Tibial nerve (tissue), 3 donors: ENCODE data around the gene JARID2.

Experiments used
- CTCF ChIP-seq, 5 experiments: fragments of 200-600 bp in 3 of 5; fragments of 450-650 bp in 2 of 5; sonication (generic) in 3 of 5; IDR thresholded peaks; one replicate each; pipeline ENCODE4 v1.5.1; 2016 to 2019; ENCODE audit warnings: antibody characterized with exemption in 5 of 5, mild to moderate bottlenecking in 3 of 5, moderate library complexity in 2 of 5
- POLR2A ChIP-seq, 2 donors: fragments of 450-650 bp; IDR thresholded peaks; one replicate each; pipeline ENCODE4 v1.6.1; 2017; ENCODE audit warnings: antibody characterized with exemption in 2 of 2, mild to moderate bottlenecking in 2 of 2, moderate library complexity in 2 of 2

- TF ChIP-seq CTCF (IDR thresholded peaks at IDR 0.05): no peak
- no peak for TF ChIP-seq POLR2A (IDR thresholded peaks at IDR 0.05)
Measured at GRCh38 chr6:15386756-15387112, 140.9 kb downstream of the JARID2 start.
